GM19035 (cell line): ENCODE results near the gene SORCS2.

ENCODE experiments used
- ATAC-seq: cut with Tn5 transposase; IDR thresholded peaks from one replicate; pipeline ENCODE4 v1.9.1; 2021; ENCODE audit not compliant: unreplicated experiment

Gene SORCS2

DNA sequence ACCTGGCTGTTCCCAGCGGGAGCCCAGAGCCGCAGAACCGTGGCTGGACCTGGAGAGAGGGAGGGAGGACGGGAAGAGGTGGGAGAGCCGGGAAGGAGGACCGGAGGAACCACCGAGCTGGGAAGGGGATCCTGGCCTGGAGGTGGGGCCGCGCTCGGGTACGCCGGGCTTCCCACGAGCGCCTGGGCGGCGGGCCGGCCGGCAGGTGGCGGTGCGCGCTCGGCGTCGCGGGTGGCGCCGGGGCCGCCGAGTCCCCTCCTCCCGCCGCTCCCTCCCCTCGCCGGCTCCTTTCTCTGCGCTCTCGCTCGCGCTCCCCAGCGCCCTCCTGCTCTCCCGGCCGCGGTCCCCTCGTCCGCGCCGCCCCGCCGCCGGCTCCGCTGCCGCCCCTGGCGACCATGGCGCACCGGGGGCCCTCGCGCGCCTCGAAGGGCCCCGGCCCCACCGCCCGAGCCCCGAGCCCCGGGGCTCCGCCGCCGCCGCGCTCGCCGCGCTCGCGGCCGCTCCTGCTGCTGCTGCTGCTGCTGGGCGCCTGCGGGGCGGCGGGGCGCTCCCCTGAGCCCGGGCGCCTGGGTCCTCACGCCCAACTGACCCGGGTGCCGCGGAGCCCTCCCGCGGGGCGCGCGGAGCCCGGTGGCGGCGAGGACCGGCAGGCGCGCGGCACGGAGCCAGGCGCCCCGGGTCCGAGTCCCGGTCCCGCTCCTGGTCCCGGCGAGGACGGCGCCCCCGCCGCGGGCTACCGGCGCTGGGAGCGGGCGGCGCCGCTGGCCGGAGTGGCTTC, at the start of gene SORCS2:
Gene SORCS2, plus strand, starts transcription at position 287 of the 778 bp plus-strand sequence.
- ATAC-seq: no peak

GRCh38 chr4:7144374-7145290, 47.7 kb upstream of the SORCS2 start:
- ATAC-seq: no peak

DNA sequence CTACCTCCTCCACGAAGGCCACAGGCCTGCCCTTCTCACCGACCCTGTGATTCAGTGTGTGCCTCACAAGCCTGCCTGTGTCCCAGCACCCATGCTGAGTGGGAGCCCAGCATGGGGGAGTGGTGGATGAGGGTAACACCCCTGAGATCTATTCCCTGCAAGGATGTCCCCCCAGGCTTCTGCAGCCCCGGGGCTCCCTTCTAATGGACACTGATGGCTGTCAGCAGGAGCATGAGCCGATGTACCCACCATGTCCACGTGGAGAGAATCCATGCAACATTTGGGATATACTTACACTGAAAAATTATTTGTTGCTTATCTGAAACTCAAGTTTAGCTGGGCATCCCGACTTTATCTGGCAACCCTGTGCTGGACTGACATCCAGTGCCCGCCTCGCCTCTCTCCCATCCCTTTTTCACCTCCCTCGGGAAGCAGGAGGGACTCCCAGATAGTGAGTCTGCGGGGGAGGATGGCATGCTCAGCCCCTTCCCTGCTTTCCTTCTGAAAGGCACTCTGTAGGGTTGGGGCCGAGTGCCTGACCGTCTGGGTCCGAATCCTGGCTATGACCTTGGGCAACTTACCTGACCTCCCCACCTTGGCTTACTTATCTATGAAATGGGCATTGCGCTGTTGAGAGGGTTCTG, 46.9 kb upstream of the SORCS2 start:
- ATAC-seq: no peak

DNA sequence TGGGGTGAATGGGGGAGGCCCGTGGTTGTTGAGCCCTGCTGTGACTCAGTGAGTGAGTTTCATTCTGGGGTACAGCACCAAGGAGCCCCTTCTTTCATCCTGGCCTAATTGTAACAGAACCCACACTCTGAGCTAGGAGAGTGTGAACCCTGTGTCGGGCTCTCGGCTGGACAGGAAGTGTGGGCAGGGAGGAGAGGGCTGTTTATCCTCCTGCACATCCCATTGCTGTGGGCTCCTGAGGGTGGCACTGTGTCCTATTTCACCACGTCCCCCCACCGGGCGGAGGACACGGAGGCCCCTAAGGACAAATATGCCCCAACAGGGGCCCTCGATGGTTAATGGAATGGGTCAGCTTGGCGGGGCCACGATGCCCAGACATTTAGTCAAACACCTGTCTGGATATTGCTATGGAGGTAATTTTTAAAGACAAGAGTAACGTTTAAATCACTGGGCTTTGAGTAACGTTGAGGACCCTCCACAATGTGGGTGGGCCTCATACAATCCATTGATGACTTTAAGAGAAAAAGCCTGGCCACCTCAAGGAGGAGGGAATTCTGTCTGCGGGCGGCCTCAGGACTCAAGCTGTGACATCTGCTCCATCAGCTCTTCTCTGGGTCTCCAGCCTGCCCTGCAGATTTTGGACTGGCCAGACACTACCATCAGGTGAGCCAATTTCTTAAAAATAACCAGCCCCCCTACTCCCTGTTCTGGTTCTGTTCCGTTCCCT, 46.1 kb upstream of the SORCS2 start:
- no peak for ATAC-seq

GRCh38 chr4:7146786-7147115, 45.6 kb upstream of the SORCS2 start:
- no peak for ATAC-seq

DNA sequence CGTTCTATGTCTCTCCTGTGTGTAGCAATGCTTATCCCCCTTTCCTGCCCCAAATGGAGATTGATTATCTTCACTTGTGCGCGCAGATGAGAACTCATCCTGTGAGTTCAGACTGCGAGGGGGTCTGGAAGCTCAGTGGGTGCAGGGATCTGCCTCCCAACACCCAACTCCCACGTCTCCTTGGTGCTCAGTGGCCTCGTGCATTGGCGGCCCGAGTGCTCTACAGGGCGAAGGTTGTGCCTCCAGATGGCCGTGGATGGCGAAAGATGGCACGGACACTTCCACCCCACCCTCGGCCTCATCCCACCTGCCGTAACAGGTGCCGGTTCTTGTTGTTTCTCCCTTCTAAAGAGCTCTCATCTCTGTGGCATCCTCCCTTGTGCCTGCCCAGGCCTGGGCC, 45.1 kb upstream of the SORCS2 start:
- no peak for ATAC-seq

- ATAC-seq: no peak
Observed at GRCh38 chr4:7147661-7148310, 44.6 kb upstream of the SORCS2 start.

DNA sequence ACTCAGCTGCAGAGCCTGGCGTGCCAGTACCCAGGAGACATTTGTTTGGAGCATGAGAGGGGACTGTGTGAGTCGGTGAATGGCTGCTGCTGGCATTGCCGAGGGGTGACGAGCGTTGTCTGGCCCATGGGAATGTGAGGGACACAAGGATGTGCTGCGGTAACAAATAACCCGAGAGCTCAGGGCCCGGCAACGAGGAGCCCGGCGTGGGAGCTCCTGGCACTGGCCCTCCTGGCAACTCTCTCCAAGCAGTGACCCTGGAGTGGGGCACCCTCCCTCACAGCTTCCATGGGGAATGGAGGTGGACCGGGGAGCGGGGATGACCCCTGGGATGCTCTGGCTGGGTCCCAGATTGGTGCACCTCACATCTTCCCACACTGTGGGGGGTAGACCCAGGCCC, 44.0 kb upstream of the SORCS2 start:
- no peak for ATAC-seq

GRCh38 chr4:7150036-7150635, 42.2 kb upstream of the SORCS2 start:
- ATAC-seq: no peak

DNA sequence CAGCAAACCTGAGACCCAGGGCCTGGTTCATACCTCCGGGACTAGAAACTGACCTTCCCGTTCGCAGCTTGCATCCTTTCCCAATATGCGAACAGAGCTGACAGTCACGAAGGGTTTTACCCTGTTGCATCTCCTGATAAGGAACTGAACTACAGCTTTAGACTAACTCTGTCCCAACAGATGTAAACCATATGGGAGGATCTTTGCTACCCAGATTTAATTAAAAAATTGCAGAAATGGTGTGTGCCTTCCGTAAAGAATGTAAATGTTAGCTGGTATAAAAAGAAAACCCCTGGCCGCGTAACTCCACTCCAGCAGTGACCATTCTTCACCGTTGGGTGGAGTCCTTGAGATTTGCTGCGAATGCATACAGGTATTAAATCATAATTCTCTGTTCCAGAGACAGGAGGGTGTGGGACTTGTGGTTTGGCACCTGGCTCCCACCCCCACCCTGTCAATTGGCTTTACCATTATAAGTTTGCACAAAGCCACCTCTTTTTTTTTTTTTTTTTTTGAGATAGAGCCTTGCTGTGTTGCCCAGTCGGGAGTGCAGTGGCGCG, 40.6 kb upstream of the SORCS2 start:
- ATAC-seq: no peak

- no peak for ATAC-seq
Observed at GRCh38 chr4:7153711-7154110, 38.6 kb upstream of the SORCS2 start.

- ATAC-seq: no peak
Observed at GRCh38 chr4:7154351-7154981, 37.9 kb upstream of the SORCS2 start.

GRCh38 chr4:7155590-7156071, 36.7 kb upstream of the SORCS2 start:
- ATAC-seq: no peak

DNA sequence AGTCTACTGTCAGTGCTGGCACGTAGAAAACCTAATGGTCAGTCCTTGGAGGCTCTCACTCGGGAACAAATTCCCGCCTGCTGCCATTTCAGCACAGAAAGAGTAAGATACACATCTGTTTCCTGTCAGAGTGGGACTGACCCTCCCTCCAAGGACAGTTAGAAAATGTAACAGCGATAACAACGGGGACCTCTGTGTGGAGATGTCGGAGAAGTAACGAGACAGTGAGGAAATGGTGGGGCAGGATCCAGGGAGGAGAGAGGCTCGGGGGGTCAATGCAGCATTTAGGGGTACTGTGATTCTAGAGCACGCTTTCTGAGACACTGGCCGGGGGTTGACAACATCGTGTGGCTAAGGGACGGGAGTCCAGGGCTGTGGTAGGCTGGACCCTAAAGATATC, 36.0 kb upstream of the SORCS2 start:
- ATAC-seq: no peak

DNA sequence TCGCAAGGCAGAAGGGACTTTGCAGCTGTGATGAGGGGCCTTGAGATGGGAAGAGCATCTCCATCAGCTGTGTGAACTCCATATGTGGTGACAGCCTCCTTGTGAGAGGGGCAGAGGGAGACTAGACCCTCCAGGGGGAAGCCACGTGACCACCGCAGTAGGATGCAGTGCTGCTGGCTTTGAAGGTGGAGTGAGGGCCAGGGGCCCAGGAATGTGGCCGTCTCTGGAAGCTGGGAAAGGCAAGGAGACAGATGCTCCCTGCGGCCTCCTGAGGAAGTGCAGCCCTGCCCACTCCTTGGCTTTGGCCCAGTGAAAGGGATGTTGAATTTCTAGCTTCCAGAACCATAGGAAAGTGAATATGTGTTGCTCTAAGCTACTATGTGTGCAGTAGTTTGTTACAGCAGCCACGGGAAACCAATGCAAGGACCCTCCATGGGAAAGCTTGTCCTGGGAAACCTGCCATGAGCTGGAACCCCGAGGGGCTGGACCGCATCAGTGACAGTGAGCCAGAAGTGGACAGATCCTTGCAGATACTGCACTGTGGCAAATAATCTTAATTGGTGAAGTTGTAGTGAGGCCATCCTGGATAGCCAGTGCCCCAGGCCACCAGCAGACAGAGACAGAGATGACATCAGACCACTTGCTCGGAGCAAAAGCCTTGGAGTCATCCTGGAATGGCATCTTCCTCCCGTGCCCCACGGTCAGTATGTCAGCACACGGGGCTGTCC, 35.4 kb upstream of the SORCS2 start:
- ATAC-seq: no peak

DNA sequence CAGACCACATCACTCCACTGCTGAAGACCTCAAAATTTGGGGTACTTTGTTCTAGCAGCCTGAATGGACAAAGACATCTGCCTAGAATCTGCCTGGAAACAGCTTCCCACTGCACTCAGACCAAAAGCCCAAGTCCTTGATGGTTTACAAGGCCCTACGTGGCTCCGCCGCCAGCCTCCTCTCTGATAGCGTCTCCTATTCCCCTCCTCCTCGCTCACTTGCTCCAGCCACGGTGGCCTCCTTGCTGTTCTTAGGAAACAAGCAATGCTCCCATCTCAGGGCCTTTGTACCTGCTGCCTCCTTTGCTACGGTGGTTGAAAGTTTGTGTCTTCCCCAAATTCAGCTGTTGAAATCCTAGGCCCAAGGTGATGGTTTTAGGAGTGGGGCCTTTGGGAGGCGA, 34.7 kb upstream of the SORCS2 start:
- no peak for ATAC-seq

- ATAC-seq: no peak
Observed at GRCh38 chr4:7158081-7158750, 34.1 kb upstream of the SORCS2 start.

- ATAC-seq: no peak
Observed at GRCh38 chr4:7158991-7159390, 33.3 kb upstream of the SORCS2 start.
